Panc1 (cell line): ENCODE data around the gene RHOJ. TPM values are rescaled to one million over a fixed set of nuclear protein-coding genes. Genes with fewer than 3 reads are reported as not detected.

ENCODE experiments used
- ATAC-seq: fragments of 200-7000 bp; cut with Tn5 transposase; 2 replicates; pipeline ENCODE4 v1.9.1; 2020; ENCODE audit warnings: mild to moderate bottlenecking, moderate library complexity
- BruUV-seq: library from RNA; stranded (reverse); fragments of 400-500 nt; replicated peaks from 2 replicates; lab custom pipeline; 2021; lab: Mats Ljungman, UMichigan
- CTCF ChIA-PET: fragments of 300-600 bp; sonication (Branson Sonifier 250); formaldehyde crosslinking; loops from one replicate; lab custom pipeline; 2022; ENCODE audit warnings: antibody characterized with exemption; lab: Charles Lee
- POLR2A ChIA-PET: fragments of 300-600 bp; sonication (Branson Sonifier 250); formaldehyde crosslinking; loops from one replicate; lab custom pipeline; 2022; ENCODE audit warnings: antibody characterized with exemption; lab: Charles Lee
- DNase-seq: peaks from one replicate; pipeline ENCODE4 v3.0.0-alpha.2; 2010; ENCODE audit warnings: low read depth, low spot score
- H3K27ac ChIP-seq: 2 replicates; pipeline ENCODE4 v1.5.1; 2011; ENCODE audit warnings: mild to moderate bottlenecking, low read length, inconsistent platforms
- H3K27me3 ChIP-seq: fragments of 200-500 bp; sonication (Bioruptor generic); 2 replicates; pipeline ENCODE4 v1.6.0; 2014; ENCODE audit warnings: low read length, inconsistent platforms; ENCODE audit not compliant: control insufficient read depth, insufficient read depth
- H3K36me3 ChIP-seq: fragments of 200-500 bp; sonication (Bioruptor generic); 2 replicates; pipeline ENCODE4 v1.5.1; 2014; ENCODE audit warnings: inconsistent platforms, mild to moderate bottlenecking, low read length, moderate library complexity; ENCODE audit not compliant: control insufficient read depth, insufficient read depth
- H3K4me1 ChIP-seq: 2 replicates; pipeline ENCODE4 v1.5.1; 2011; ENCODE audit warnings: inconsistent platforms, mild to moderate bottlenecking, low read length, moderate library complexity; ENCODE audit not compliant: control insufficient read depth, insufficient read depth
- H3K4me3 ChIP-seq, 2 experiments: 2 replicates each; pipeline ENCODE4 v1.5.1; 2011 to 2012; ENCODE audit warnings: low read depth in 2 of 2, low read length in 2 of 2, mild to moderate bottlenecking in 2 of 2, inconsistent platforms in 1 of 2, moderate library complexity in 1 of 2
- H3K9me3 ChIP-seq: fragments of 200-500 bp; sonication (Bioruptor generic); 2 replicates; pipeline ENCODE4 v1.5.1; 2014; ENCODE audit warnings: low read depth, mild to moderate bottlenecking, inconsistent platforms, low read length, moderate library complexity; ENCODE audit not compliant: control insufficient read depth, insufficient read depth
- POLR2AphosphoS5 ChIP-seq: IDR thresholded peaks from 2 replicates; pipeline ENCODE4 v1.6.1; 2012; ENCODE audit warnings: mild to moderate bottlenecking, low read depth, low read length, moderate library complexity
- REST ChIP-seq, 2 experiments: IDR thresholded peaks; 2 replicates each; pipeline ENCODE4 v1.6.1; 2011 to 2012; ENCODE audit warnings: low read depth in 2 of 2, control low read depth in 1 of 2, low read length in 1 of 2, mild to moderate bottlenecking in 1 of 2, moderate library complexity in 1 of 2; ENCODE audit not compliant: insufficient read depth in 1 of 2
- SIN3A ChIP-seq: IDR thresholded peaks from 2 replicates; pipeline ENCODE4 v1.6.1; 2012; ENCODE audit warnings: low read depth, mild to moderate bottlenecking, low read length, moderate library complexity, borderline replicate concordance; ENCODE audit not compliant: insufficient read depth
- TCF7L2 ChIP-seq: IDR thresholded peaks from 2 replicates; pipeline ENCODE4 v1.6.1; 2011; ENCODE audit warnings: mild to moderate bottlenecking, low read depth, low read length, inconsistent platforms
- in situ Hi-C: cut with HindIII; loops from 2 replicates; pipeline ENCODE4 v1.10.0; 2016; ENCODE audit warnings: low sequenced_read_pairs, low pct_unique_long_range_greater_than_20kb
- intact Hi-C: fragments of 100-400 bp; cut with micrococcal nuclease; formaldehyde crosslinking; loops from one replicate; pipeline ENCODE4 v1.10.0; 2022; ENCODE audit not compliant: unreplicated experiment
- total RNA-seq: library from RNA; stranded (reverse); gene quantifications from one replicate; pipeline ENCODE4 v1.2.1, GENCODE V29; 2021; ENCODE audit not compliant: unreplicated experiment
- TF ChIP-seq, protein P1 (sequence below): fragments of 450-650 bp; IDR thresholded peaks from 2 replicates; pipeline ENCODE4 v1.5.1; 2017; ENCODE audit warnings: mild to moderate bottlenecking

The RHOJ gene
- total RNA-seq, 1 experiment from 2014 or later, result 0.28 TPM

GRCh38 chr14:63212776-63213500 is 8.7 kb downstream of the RHOJ start:
- no peak overlapping the region for H3K27ac ChIP-seq
- no peaks in the 10 kb centered on the region for H3K4me1 ChIP-seq
- BruUV-seq, result no TSS peak
- ChIA-PET CTCF (no interaction called here), POLR2A (no interaction called here)
- in situ Hi-C loops, result no loop called here
- H3K27me3 ChIP-seq, result no peaks in the 10 kb centered on the region
- DNase-seq (no peak), ATAC-seq (no peak)
- no peak overlapping the region for H3K4me3 ChIP-seq
- TF ChIP-seq, protein P1, sequence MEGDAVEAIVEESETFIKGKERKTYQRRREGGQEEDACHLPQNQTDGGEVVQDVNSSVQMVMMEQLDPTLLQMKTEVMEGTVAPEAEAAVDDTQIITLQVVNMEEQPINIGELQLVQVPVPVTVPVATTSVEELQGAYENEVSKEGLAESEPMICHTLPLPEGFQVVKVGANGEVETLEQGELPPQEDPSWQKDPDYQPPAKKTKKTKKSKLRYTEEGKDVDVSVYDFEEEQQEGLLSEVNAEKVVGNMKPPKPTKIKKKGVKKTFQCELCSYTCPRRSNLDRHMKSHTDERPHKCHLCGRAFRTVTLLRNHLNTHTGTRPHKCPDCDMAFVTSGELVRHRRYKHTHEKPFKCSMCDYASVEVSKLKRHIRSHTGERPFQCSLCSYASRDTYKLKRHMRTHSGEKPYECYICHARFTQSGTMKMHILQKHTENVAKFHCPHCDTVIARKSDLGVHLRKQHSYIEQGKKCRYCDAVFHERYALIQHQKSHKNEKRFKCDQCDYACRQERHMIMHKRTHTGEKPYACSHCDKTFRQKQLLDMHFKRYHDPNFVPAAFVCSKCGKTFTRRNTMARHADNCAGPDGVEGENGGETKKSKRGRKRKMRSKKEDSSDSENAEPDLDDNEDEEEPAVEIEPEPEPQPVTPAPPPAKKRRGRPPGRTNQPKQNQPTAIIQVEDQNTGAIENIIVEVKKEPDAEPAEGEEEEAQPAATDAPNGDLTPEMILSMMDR, result no peak
- TF ChIP-seq TCF7L2 (no peak), REST (IDR thresholded peaks at IDR 0.05; ENCODE audit: insufficient read depth in 1 of 2, low read depth in 2 of 2, low read length in 1 of 2) (no peak), POLR2AphosphoS5 (no peak), SIN3A (no peak)
- no peaks in the 10 kb centered on the region for H3K36me3 ChIP-seq
- no peaks in the 10 kb centered on the region for H3K9me3 ChIP-seq
- intact Hi-C loops, result no loop called here

DNA sequence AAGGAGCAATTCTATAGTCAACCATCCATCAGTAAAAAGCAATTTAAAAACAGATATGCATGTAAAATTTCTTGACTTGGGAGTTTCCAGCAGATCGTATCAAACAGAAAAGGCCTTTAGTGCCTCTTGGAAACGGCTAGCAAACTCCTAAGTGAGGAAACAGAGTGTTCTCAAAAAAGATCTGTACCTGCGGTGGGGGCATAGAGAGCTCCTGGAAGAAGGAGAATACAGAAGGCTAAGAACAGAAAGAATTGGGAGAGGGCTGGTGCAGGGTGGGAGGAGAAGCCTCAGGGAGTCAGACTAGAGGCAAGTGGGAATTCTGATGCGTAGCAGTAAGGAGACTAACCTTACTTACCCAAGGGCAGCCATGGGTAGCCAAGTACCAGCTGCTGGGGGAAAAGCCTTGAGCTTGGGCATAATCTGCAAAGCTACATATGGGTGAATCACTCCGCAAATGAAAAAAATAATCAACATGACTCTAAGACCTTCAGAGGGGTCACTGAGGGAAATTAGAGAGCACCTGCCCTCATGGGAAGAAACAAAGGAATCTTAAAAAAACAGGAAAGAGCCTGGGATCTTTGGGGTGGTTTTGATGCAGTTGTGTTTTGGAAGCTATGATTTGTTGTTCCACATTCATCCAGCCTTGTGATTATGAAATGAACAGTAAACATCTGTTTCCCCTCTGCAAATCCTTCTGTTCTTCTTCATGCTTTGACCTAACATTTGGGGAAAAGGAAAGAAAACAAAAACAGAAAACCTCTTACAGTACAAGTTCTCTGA is 10.4 kb downstream of the RHOJ start:
- BruUV-seq, result no TSS peak
- Histone ChIP-seq H3K27ac (no peak overlapping the region), H3K4me1 (no peaks in the 10 kb centered on the region), H3K36me3 (no peaks in the 10 kb centered on the region), H3K9me3 (no peaks in the 10 kb centered on the region), H3K4me3 (no peak overlapping the region), H3K27me3 (no peaks in the 10 kb centered on the region)
- in situ Hi-C loops (no loop called here), intact Hi-C loops (no loop called here)
- ChIA-PET CTCF (no interaction called here), POLR2A (no interaction called here)
- ATAC-seq (no peak), DNase-seq (no peak)
- TF ChIP-seq, protein P1, result no peak
- TF ChIP-seq SIN3A (no peak), POLR2AphosphoS5 (no peak), REST (IDR thresholded peaks at IDR 0.05; ENCODE audit: insufficient read depth in 1 of 2, low read depth in 2 of 2, low read length in 1 of 2) (no peak), TCF7L2 (no peak)
